Measurements from ENCODE around the gene TMEM233. TPM values are rescaled to one million over a fixed set of nuclear protein-coding genes. Genes with fewer than 3 reads are reported as not detected.

The TMEM233 gene
- total and polyA plus RNA-seq, 2 experiments from 2014 or later: not detected

DNA sequence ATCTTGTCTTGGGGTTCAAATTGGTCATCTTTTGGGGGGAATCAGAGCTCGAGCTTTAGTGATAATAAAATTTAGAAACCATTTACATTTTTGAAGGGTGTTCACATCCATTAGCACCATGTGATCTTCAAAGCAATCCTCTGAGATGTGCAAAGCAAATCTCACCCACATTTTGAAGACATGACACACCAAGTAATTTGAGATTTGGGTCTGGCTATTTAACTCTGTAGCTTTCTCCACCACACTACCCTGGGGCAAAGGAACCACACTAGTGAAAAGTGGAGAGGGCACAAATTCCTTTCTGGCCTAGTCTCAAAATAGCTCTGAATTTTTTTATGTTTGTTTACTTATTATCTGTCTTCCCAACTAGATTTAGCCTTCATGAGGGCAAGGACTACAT, 46.6 kb upstream of the TMEM233 start:
- H3K9me2 ChIP-seq (replicated peaks; ENCODE audit: insufficient read depth): no peaks in the 10 kb centered on the region
- H3K4me2 ChIP-seq: no peak overlapping the region
- peaks cover 18% of the 10 kb centered on the region for H3K27me3 ChIP-seq
- no peaks in the 10 kb centered on the region for H3K4me1 ChIP-seq (ENCODE audit: insufficient read depth)
- H3K4me3 ChIP-seq: no peak overlapping the region
- no peak overlapping the region for H2AFZ ChIP-seq
- 32% methylated on average over 1 of the region's 1 CpG for WGBS (ENCODE audit: low lambda C conversion rate, missing lambda C conversion rate)
- no peaks in the 10 kb centered on the region for H4K20me1 ChIP-seq (ENCODE audit: insufficient read depth, poor library complexity, severe bottlenecking)
- H3K9me3 ChIP-seq (ENCODE audit: low read depth): no peaks in the 10 kb centered on the region
- H3K36me3 ChIP-seq (replicated peaks; ENCODE audit: insufficient read depth, low read depth): no peaks in the 10 kb centered on the region
- no peak for DNase-seq (ENCODE audit: low spot score)
- H3K79me2 ChIP-seq: no peaks in the 10 kb centered on the region
- no peak overlapping the region for H3K27ac ChIP-seq
- TF ChIP-seq, protein P1, sequence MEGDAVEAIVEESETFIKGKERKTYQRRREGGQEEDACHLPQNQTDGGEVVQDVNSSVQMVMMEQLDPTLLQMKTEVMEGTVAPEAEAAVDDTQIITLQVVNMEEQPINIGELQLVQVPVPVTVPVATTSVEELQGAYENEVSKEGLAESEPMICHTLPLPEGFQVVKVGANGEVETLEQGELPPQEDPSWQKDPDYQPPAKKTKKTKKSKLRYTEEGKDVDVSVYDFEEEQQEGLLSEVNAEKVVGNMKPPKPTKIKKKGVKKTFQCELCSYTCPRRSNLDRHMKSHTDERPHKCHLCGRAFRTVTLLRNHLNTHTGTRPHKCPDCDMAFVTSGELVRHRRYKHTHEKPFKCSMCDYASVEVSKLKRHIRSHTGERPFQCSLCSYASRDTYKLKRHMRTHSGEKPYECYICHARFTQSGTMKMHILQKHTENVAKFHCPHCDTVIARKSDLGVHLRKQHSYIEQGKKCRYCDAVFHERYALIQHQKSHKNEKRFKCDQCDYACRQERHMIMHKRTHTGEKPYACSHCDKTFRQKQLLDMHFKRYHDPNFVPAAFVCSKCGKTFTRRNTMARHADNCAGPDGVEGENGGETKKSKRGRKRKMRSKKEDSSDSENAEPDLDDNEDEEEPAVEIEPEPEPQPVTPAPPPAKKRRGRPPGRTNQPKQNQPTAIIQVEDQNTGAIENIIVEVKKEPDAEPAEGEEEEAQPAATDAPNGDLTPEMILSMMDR (IDR thresholded peaks at IDR 0.05; ENCODE audit: poor library complexity): no peak
- no peak for TF ChIP-seq EZH2 (IDR thresholded peaks at IDR 0.05; ENCODE audit: borderline replicate concordance)
- TF ChIP-seq EZH2phosphoT487 (IDR thresholded peaks at IDR 0.05; ENCODE audit: low read depth, severe bottlenecking, unreplicated experiment): no peak

DNA sequence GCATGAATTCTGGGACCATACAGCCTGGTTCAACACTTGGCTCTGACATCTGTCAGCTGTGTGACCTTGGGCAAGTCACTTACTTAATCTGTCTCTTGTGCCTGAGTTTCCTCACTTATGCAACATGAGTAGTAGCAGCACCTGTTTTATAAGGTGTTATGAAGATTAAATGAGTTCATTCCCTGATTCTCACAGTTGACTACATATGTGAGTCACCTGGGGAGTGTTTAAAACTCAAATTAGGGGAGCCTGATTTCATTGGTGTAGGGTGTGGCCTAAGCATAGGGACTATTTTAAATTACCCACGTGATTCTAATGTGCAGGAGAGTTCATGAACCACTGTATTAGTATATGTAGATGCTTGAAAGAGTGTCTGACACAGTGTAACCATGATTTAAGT, 36.7 kb upstream of the TMEM233 start:
- WGBS (ENCODE audit: low lambda C conversion rate, missing lambda C conversion rate): 37% methylated on average over 1 of the region's 1 CpG
- H2AFZ ChIP-seq: no peak overlapping the region
- H3K36me3 ChIP-seq (replicated peaks; ENCODE audit: insufficient read depth, low read depth): no peaks in the 10 kb centered on the region
- H3K4me3 ChIP-seq: no peak overlapping the region
- TF ChIP-seq EZH2phosphoT487 (IDR thresholded peaks at IDR 0.05; ENCODE audit: low read depth, severe bottlenecking, unreplicated experiment) (no peak), EZH2 (IDR thresholded peaks at IDR 0.05; ENCODE audit: borderline replicate concordance) (no peak)
- TF ChIP-seq, protein P1 (IDR thresholded peaks at IDR 0.05; ENCODE audit: poor library complexity): no peak
- H3K9me2 ChIP-seq (replicated peaks; ENCODE audit: insufficient read depth): no peaks in the 10 kb centered on the region
- H3K27me3 ChIP-seq: peaks cover 9% of the 10 kb centered on the region
- no peak overlapping the region for H3K27ac ChIP-seq
- H3K79me2 ChIP-seq: no peaks in the 10 kb centered on the region
- no peak for DNase-seq (ENCODE audit: low spot score)
- no peaks in the 10 kb centered on the region for H3K4me1 ChIP-seq (ENCODE audit: insufficient read depth)
- H4K20me1 ChIP-seq (ENCODE audit: insufficient read depth, poor library complexity, severe bottlenecking): no peaks in the 10 kb centered on the region
- no peaks in the 10 kb centered on the region for H3K9me3 ChIP-seq (ENCODE audit: low read depth)
- no peak overlapping the region for H3K4me2 ChIP-seq

- Histone ChIP-seq H4K20me1 (ENCODE audit: insufficient read depth, poor library complexity, severe bottlenecking) (no peaks in the 10 kb centered on the region), H3K4me1 (ENCODE audit: insufficient read depth) (no peaks in the 10 kb centered on the region), H3K9me2 (replicated peaks; ENCODE audit: insufficient read depth) (no peaks in the 10 kb centered on the region), H3K9me3 (ENCODE audit: low read depth) (no peaks in the 10 kb centered on the region), H3K4me2 (no peak overlapping the region), H3K27me3 (no peaks in the 10 kb centered on the region), H3K36me3 (replicated peaks; ENCODE audit: insufficient read depth, low read depth) (no peaks in the 10 kb centered on the region), H3K4me3 (no peak overlapping the region), H3K79me2 (no peaks in the 10 kb centered on the region), H2AFZ (no peak overlapping the region), H3K27ac (no peak overlapping the region)
- WGBS (ENCODE audit: low lambda C conversion rate, missing lambda C conversion rate): 95% methylated on average over 3 of the region's 3 CpGs
- TF ChIP-seq EZH2 (IDR thresholded peaks at IDR 0.05; ENCODE audit: borderline replicate concordance) (no peak), EZH2phosphoT487 (IDR thresholded peaks at IDR 0.05; ENCODE audit: low read depth, severe bottlenecking, unreplicated experiment) (no peak)
- TF ChIP-seq, protein P1 (IDR thresholded peaks at IDR 0.05; ENCODE audit: poor library complexity): no peak
- DNase-seq (ENCODE audit: low spot score): no peak
Measured at GRCh38 chr12:119565404-119565803, 28.2 kb upstream of the TMEM233 start.

DNA sequence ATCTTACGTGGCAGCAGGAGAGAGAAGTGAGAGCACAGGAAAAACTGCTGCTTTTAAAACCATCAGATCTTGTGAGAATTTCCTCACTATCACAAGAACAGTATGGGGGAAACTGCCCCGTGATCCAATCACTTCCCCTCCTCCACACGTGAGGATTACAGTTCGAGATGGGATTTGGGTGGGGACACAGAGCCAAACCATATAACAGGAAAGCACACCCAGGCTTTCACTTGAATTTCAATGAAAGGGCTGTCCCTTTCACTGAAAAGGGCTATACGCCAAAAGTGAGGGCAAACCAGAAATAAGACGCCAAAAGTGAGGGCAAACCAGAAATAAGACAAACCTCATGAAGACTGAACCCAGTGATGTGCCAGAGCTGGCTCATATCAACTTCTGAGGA, 22.8 kb upstream of the TMEM233 start:
- no peaks in the 10 kb centered on the region for H3K79me2 ChIP-seq
- 80% methylated on average over 6 of the region's 6 CpGs for WGBS (ENCODE audit: low lambda C conversion rate, missing lambda C conversion rate)
- DNase-seq (ENCODE audit: low spot score): no peak
- H3K36me3 ChIP-seq (replicated peaks; ENCODE audit: insufficient read depth, low read depth): no peaks in the 10 kb centered on the region
- H3K4me3 ChIP-seq: no peak overlapping the region
- no peaks in the 10 kb centered on the region for H4K20me1 ChIP-seq (ENCODE audit: insufficient read depth, poor library complexity, severe bottlenecking)
- H3K27ac ChIP-seq: no peak overlapping the region
- TF ChIP-seq EZH2 (IDR thresholded peaks at IDR 0.05; ENCODE audit: borderline replicate concordance) (no peak), EZH2phosphoT487 (IDR thresholded peaks at IDR 0.05; ENCODE audit: low read depth, severe bottlenecking, unreplicated experiment) (no peak)
- TF ChIP-seq, protein P1 (IDR thresholded peaks at IDR 0.05; ENCODE audit: poor library complexity): no peak
- H3K9me2 ChIP-seq (replicated peaks; ENCODE audit: insufficient read depth): no peaks in the 10 kb centered on the region
- H3K9me3 ChIP-seq (ENCODE audit: low read depth): no peaks in the 10 kb centered on the region
- H3K27me3 ChIP-seq: no peaks in the 10 kb centered on the region
- H2AFZ ChIP-seq: no peak overlapping the region
- no peak overlapping the region for H3K4me2 ChIP-seq
- H3K4me1 ChIP-seq (ENCODE audit: insufficient read depth): no peaks in the 10 kb centered on the region
